ENCODE measurements around the gene PKHD1.

The PKHD1 gene

GRCh38 chr6:51578994-51579393, 508.4 kb downstream of the PKHD1 start:
- TF ChIP-seq CTCF (conservative IDR thresholded peaks at IDR 0.05; ENCODE audit: low read depth, low read length) = no peak
- H3K4me3 ChIP-seq (ENCODE audit: low read length) = no peak overlapping the region
- no peak for DNase-seq (ENCODE audit: low read depth)

GRCh38 chr6:51578362-51578761, 509.1 kb downstream of the PKHD1 start:
- H3K4me3 ChIP-seq (ENCODE audit: low read length) = no peak overlapping the region
- TF ChIP-seq CTCF (conservative IDR thresholded peaks at IDR 0.05; ENCODE audit: low read depth, low read length) = no peak
- no peak for DNase-seq (ENCODE audit: low read depth)

- H3K4me3 ChIP-seq (ENCODE audit: low read length) = no peak overlapping the region
- DNase-seq (ENCODE audit: low read depth) = no peak
- no peak for TF ChIP-seq CTCF (conservative IDR thresholded peaks at IDR 0.05; ENCODE audit: low read depth, low read length)
Measured at GRCh38 chr6:51574040-51574439, 513.4 kb downstream of the PKHD1 start.

- DNase-seq (ENCODE audit: low read depth) = peak; percentile 3
- no peak for TF ChIP-seq CTCF (conservative IDR thresholded peaks at IDR 0.05; ENCODE audit: low read depth, low read length)
- no peak overlapping the region for H3K4me3 ChIP-seq (ENCODE audit: low read length)
Measured at GRCh38 chr6:51571168-51571567, 516.2 kb downstream of the PKHD1 start.

- H3K4me3 ChIP-seq (ENCODE audit: low read length) = no peak overlapping the region
- DNase-seq (ENCODE audit: low read depth) = no peak
- no peak for TF ChIP-seq CTCF (conservative IDR thresholded peaks at IDR 0.05; ENCODE audit: low read depth, low read length)
Measured at GRCh38 chr6:51570168-51570921, 517.1 kb downstream of the PKHD1 start.

GRCh38 chr6:51569594-51569993, 517.8 kb downstream of the PKHD1 start:
- no peak for DNase-seq (ENCODE audit: low read depth)
- H3K4me3 ChIP-seq (ENCODE audit: low read length) = no peak overlapping the region
- TF ChIP-seq CTCF (conservative IDR thresholded peaks at IDR 0.05; ENCODE audit: low read depth, low read length) = no peak

- DNase-seq (ENCODE audit: low read depth) = no peak
- TF ChIP-seq CTCF (conservative IDR thresholded peaks at IDR 0.05; ENCODE audit: low read depth, low read length) = no peak
- H3K4me3 ChIP-seq (ENCODE audit: low read length) = no peak overlapping the region
Measured at GRCh38 chr6:51568771-51569170, 518.6 kb downstream of the PKHD1 start.

All from retinal pigment epithelial cell (primary cell).